GM21447 (cell line): ENCODE results near the gene MCL1.

ENCODE experiments used
- ATAC-seq: cut with Tn5 transposase; IDR thresholded peaks from one replicate; pipeline ENCODE4 v1.9.1; 2021; ENCODE audit not compliant: unreplicated experiment

Gene MCL1

GRCh38 chr1:150557813-150558212 is 21.6 kb downstream of the MCL1 start:
- no peak for ATAC-seq

- no peak for ATAC-seq
Measured at GRCh38 chr1:150557065-150557600, 22.3 kb downstream of the MCL1 start.

GRCh38 chr1:150555971-150556865 is 23.2 kb downstream of the MCL1 start:
- no peak for ATAC-seq

GRCh38 chr1:150555198-150555970 is 24.0 kb downstream of the MCL1 start:
- ATAC-seq, result no peak

- ATAC-seq, result no peak
Measured at GRCh38 chr1:150554086-150554452, 25.3 kb downstream of the MCL1 start.

GRCh38 chr1:150553392-150554085 is 25.9 kb downstream of the MCL1 start:
- ATAC-seq, result no peak

- no peak for ATAC-seq
Measured at GRCh38 chr1:150552911-150553289, 26.5 kb downstream of the MCL1 start.

- ATAC-seq, result no peak
Measured at GRCh38 chr1:150552128-150552910, 27.1 kb downstream of the MCL1 start.

GRCh38 chr1:150551784-150552127 is 27.7 kb downstream of the MCL1 start:
- ATAC-seq, result no peak

- ATAC-seq, result no peak
Measured at GRCh38 chr1:150551051-150551783, 28.2 kb downstream of the MCL1 start.

GRCh38 chr1:150550222-150551050 is 29.0 kb downstream of the MCL1 start:
- ATAC-seq, result no peak

- no peak for ATAC-seq
Measured at GRCh38 chr1:150549496-150550221, 29.8 kb downstream of the MCL1 start.

GRCh38 chr1:150548632-150549495 is 30.5 kb downstream of the MCL1 start, which contains the start of gene ADAMTSL4:
Gene ADAMTSL4 (plus strand): TSS chr1:150549408. CDS start chr1:150552289, 2,881 bp downstream.
- ATAC-seq, result no peak

- no peak for ATAC-seq
Measured at GRCh38 chr1:150548324-150548631, 31.1 kb downstream of the MCL1 start.

- ATAC-seq, result no peak
Measured at GRCh38 chr1:150546294-150546937, 33.0 kb downstream of the MCL1 start.

- no peak for ATAC-seq
Measured at GRCh38 chr1:150545486-150546032, 33.9 kb downstream of the MCL1 start.

- ATAC-seq, result no peak
Measured at GRCh38 chr1:150544204-150544603, 35.2 kb downstream of the MCL1 start.
